Activated T-cell treated with anti-CD3 and anti-CD28 coated beads, Interleukin-2, amount 50 U/mL, for 72 hours (primary cell): ENCODE measurements around the gene FAM118A. TPM values are rescaled to one million over a fixed set of nuclear protein-coding genes. Genes with fewer than 3 reads are reported as not detected.
A peak's percentile ranks its signal among the peaks of the same experiment; 100 is the strongest.
"Not testable (repeated sequence)": the region's sequence is repeated elsewhere in the genome, so short reads cannot be mapped to it uniquely, and the experiment has no call there.

Experiments
- ATAC-seq, 2 donors: fragments of 150-1000 bp; cut with Tn5 transposase; replicated peaks in 1 of 2; 2 replicates each; pipeline ENCODE4 v1.10.0; 2021; ENCODE audit warnings: moderate library complexity in 2 of 2, mild to moderate bottlenecking in 1 of 2
- DNase-seq, 2 donors: peaks; one replicate each; pipeline ENCODE4 v3.0.0; 2021 to 2022; ENCODE audit warnings: mixed read lengths in 1 of 2
- H3K27ac Mint-ChIP-seq: one replicate; pipeline ENCODE4 v1.8.0; 2022; ENCODE audit warnings: mild to moderate bottlenecking, moderate library complexity, mixed read lengths
- H3K27me3 Mint-ChIP-seq: one replicate; pipeline ENCODE4 v1.8.0; 2022; ENCODE audit warnings: low read depth, mixed read lengths
- H3K36me3 Mint-ChIP-seq, 2 donors: one replicate each; pipeline ENCODE4 v1.8.0; 2022; ENCODE audit warnings: mixed read lengths in 2 of 2, mild to moderate bottlenecking in 1 of 2; ENCODE audit not compliant: insufficient read depth in 2 of 2
- H3K4me1 Mint-ChIP-seq: one replicate; pipeline ENCODE4 v1.8.0; 2022; ENCODE audit warnings: low read depth, mixed read lengths
- H3K4me3 Mint-ChIP-seq, 2 donors: one replicate each; pipeline ENCODE4 v1.8.0; 2022; ENCODE audit warnings: mild to moderate bottlenecking in 2 of 2, mixed read lengths in 2 of 2, moderate library complexity in 2 of 2
- H3K9me3 Mint-ChIP-seq, 2 donors: one replicate each; pipeline ENCODE4 v1.8.0; 2022; ENCODE audit warnings: mixed read lengths in 2 of 2
- total RNA-seq, 2 donors: library from RNA; stranded (reverse); gene quantifications; one replicate each; pipeline ENCODE4 v1.2.3, GENCODE V29; 2022

FAM118A gene
- 100 to 1,000 TPM in 1 of 2 donors, 10 to 100 TPM in 1; 50.1 to 130 TPM for total RNA-seq

- ATAC-seq (peak; percentile 85 to 86), DNase-seq (peak; percentile 95 to 99)
- Mint-ChIP-seq H3K27me3 (no peaks in the 10 kb centered on the region), H3K4me1 (peaks cover 53% of the 10 kb centered on the region), H3K36me3 (peaks cover 0 to 5% of the 10 kb centered on the region in 2 donors), H3K27ac (peak within 1 kb of the TSS; percentile 93), H3K9me3 (no peaks in the 10 kb centered on the region), H3K4me3 (peak within 1 kb of the TSS; percentile 93 to 94)
Measured at GRCh38 chr22:45309422-45310227, at the start of gene FAM118A. TSS of gene FAM118A (plus strand) at chr22:45309934. CDS start at chr22:45322380, 12,446 bp downstream.

GRCh38 chr22:45260395-45260759 lies 49.4 kb upstream of the FAM118A start:
- not testable (repeated sequence) for H3K9me3 Mint-ChIP-seq, H3K4me3 Mint-ChIP-seq, DNase-seq, H3K27ac Mint-ChIP-seq, H3K4me1 Mint-ChIP-seq, ATAC-seq, H3K36me3 Mint-ChIP-seq
- peaks cover 10% of the 10 kb centered on the region for H3K27me3 Mint-ChIP-seq

GRCh38 chr22:45261407-45262088 lies 48.2 kb upstream of the FAM118A start:
- ATAC-seq (no peak), DNase-seq (no peak)
- Mint-ChIP-seq H3K4me3 (no peak overlapping the region), H3K4me1 (no peaks in the 10 kb centered on the region), H3K27me3 (peaks cover 10% of the 10 kb centered on the region), H3K36me3 (no peaks in the 10 kb centered on the region), H3K9me3 (no peaks in the 10 kb centered on the region), H3K27ac (no peak overlapping the region)

GRCh38 chr22:45262195-45262930 lies 47.4 kb upstream of the FAM118A start:
- Mint-ChIP-seq H3K9me3 (no peaks in the 10 kb centered on the region), H3K4me3 (no peak overlapping the region), H3K27ac (no peak overlapping the region), H3K36me3 (no peaks in the 10 kb centered on the region), H3K4me1 (no peaks in the 10 kb centered on the region), H3K27me3 (peaks cover 10% of the 10 kb centered on the region)
- no peak for DNase-seq
- ATAC-seq, result no peak

- no peaks in the 10 kb centered on the region for H3K36me3 Mint-ChIP-seq
- ATAC-seq, result peak in 1 of 2 donors; percentile 15
- no peak overlapping the region for H3K4me3 Mint-ChIP-seq
- DNase-seq, result no peak
- H3K27ac Mint-ChIP-seq, result no peak overlapping the region
- peaks cover 10% of the 10 kb centered on the region for H3K27me3 Mint-ChIP-seq
- no peaks in the 10 kb centered on the region for H3K4me1 Mint-ChIP-seq
- no peaks in the 10 kb centered on the region for H3K9me3 Mint-ChIP-seq
Measured at GRCh38 chr22:45262931-45263462, 46.7 kb upstream of the FAM118A start.

GRCh38 chr22:45263463-45264269 lies 46.1 kb upstream of the FAM118A start:
- Mint-ChIP-seq H3K27me3 (peaks cover 10% of the 10 kb centered on the region), H3K36me3 (no peaks in the 10 kb centered on the region), H3K27ac (no peak overlapping the region), H3K4me1 (no peaks in the 10 kb centered on the region), H3K9me3 (no peaks in the 10 kb centered on the region), H3K4me3 (no peak overlapping the region)
- DNase-seq, result no peak
- ATAC-seq, result peak in 1 of 2 donors; percentile 25

GRCh38 chr22:45265535-45265934 lies 44.2 kb upstream of the FAM118A start:
- no peak overlapping the region for H3K27ac Mint-ChIP-seq
- H3K36me3 Mint-ChIP-seq, result no peaks in the 10 kb centered on the region
- H3K4me1 Mint-ChIP-seq, result peaks cover 11% of the 10 kb centered on the region
- peaks cover 17% of the 10 kb centered on the region for H3K27me3 Mint-ChIP-seq
- no peaks in the 10 kb centered on the region for H3K9me3 Mint-ChIP-seq
- H3K4me3 Mint-ChIP-seq, result no peak overlapping the region
- ATAC-seq (no peak), DNase-seq (no peak)

GRCh38 chr22:45268167-45268957 lies 41.4 kb upstream of the FAM118A start:
- Mint-ChIP-seq H3K27ac (no peak overlapping the region), H3K9me3 (no peaks in the 10 kb centered on the region), H3K27me3 (peaks cover 18% of the 10 kb centered on the region), H3K4me3 (peak overlapping the region; percentile 86), H3K36me3 (no peaks in the 10 kb centered on the region), H3K4me1 (peaks cover 11% of the 10 kb centered on the region)
- ATAC-seq (peak; percentile 48), DNase-seq (peak; percentile 16 to 22)

- ATAC-seq, result peak; percentile 85 to 88
- Mint-ChIP-seq H3K4me3 (peak overlapping the region; percentile 86), H3K36me3 (no peaks in the 10 kb centered on the region), H3K9me3 (no peaks in the 10 kb centered on the region), H3K27ac (peak overlapping the region; percentile 22), H3K27me3 (peaks cover 10% of the 10 kb centered on the region), H3K4me1 (peaks cover 11% of the 10 kb centered on the region)
- DNase-seq, result peak; percentile 81 to 91
Measured at GRCh38 chr22:45268958-45269844, 40.5 kb upstream of the FAM118A start.

- DNase-seq (no peak), ATAC-seq (no peak)
- Mint-ChIP-seq H3K27me3 (peaks cover 9% of the 10 kb centered on the region), H3K27ac (no peak overlapping the region), H3K4me3 (peak overlapping the region; percentile 77 to 80), H3K9me3 (no peaks in the 10 kb centered on the region), H3K4me1 (peaks cover 11% of the 10 kb centered on the region), H3K36me3 (no peaks in the 10 kb centered on the region)
Measured at GRCh38 chr22:45270095-45271020, 39.4 kb upstream of the FAM118A start.
